Measurements from ENCODE around the gene SMURF2. TPM values are rescaled to one million over a fixed set of nuclear protein-coding genes. Genes with fewer than 3 reads are reported as not detected.

The SMURF2 gene
- total RNA-seq, 6 experiments from 2014 or later: 2.5 to 6.8 (median 4.0) TPM

DNA sequence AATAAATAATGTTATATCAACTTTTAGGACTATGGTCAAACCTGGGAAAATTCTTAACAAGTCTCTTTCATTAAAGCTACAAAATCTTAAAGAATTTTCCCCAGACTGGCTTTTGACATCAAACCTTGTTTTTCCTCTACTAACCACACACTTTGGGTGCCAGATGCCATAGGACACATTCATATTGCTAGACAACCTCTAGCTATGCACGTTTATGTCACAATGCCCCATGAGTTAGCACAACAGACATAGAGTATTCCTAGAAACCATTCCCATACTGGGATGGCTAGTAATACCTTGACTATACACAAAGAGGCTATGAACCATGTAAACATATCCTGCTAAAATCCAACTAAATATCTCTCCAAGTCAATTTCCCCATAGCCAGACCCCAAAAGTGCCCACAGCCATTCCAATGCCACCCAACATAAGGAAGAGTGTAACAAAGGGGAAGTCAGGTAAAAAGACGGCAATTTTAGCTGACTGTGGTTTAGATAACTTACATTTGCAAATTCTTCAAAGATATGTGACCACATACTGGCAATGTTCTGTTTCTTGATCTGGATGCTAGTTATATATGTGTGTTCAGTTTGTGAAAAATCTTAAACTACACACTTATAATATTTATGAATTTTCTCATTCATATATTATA lies 23.4 kb downstream of the SMURF2 start:
- no peak for TF ChIP-seq POLR2A (IDR thresholded peaks at IDR 0.05)
- TF ChIP-seq, protein P1, sequence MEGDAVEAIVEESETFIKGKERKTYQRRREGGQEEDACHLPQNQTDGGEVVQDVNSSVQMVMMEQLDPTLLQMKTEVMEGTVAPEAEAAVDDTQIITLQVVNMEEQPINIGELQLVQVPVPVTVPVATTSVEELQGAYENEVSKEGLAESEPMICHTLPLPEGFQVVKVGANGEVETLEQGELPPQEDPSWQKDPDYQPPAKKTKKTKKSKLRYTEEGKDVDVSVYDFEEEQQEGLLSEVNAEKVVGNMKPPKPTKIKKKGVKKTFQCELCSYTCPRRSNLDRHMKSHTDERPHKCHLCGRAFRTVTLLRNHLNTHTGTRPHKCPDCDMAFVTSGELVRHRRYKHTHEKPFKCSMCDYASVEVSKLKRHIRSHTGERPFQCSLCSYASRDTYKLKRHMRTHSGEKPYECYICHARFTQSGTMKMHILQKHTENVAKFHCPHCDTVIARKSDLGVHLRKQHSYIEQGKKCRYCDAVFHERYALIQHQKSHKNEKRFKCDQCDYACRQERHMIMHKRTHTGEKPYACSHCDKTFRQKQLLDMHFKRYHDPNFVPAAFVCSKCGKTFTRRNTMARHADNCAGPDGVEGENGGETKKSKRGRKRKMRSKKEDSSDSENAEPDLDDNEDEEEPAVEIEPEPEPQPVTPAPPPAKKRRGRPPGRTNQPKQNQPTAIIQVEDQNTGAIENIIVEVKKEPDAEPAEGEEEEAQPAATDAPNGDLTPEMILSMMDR (IDR thresholded peaks at IDR 0.05): no peak
- no peak for ATAC-seq
- 66% methylated on average over 2 of the region's 2 CpGs for WGBS (ENCODE audit: insufficient coverage, low coverage, low lambda C conversion rate, missing lambda C conversion rate)
- Histone ChIP-seq H3K9me3 (no peaks in the 10 kb centered on the region), H3K36me3 (peaks cover 0 to 2% (median 0%) of the 10 kb centered on the region in 4 donors), H3K27me3 (no peaks in the 10 kb centered on the region), H3K4me1 (no peaks in the 10 kb centered on the region), H3K4me3 (no peak overlapping the region), H3K27ac (no peak overlapping the region)
- no peak for DNase-seq
- intact Hi-C loops (cut with DNase I): no loop called here

DNA sequence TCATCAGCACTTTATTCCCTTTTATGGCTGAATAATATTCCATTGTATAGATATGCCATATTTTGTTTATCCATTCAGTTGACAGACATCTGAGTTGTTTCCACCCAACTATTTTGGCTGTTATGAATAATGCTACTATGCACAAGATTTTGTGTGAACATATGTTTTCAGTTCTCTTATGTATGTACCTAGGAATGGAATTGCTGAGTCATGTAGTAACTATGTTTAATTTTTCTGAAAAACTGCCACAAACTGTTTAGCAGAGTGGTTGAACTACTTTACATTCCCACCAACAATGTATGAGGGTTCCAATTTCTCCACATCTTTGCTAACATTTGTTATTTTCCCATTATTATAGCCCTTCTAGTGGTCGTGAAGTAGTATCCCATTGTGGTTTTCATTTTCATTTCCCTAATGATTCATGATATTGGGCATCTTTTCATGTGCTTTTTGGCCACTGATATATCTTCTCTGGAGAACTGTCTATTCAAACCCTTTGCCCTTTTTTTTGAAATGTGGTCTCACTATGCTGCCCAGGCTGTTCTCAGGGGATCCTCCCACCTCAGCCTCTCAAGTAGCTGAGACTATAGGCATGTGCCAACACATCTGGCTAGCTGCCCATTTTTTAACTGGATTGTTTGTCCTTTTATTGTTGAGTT lies 26.3 kb downstream of the SMURF2 start:
- DNase-seq (no peak), ATAC-seq (no peak)
- Histone ChIP-seq H3K36me3 (peaks cover 0 to 2% (median 0%) of the 10 kb centered on the region in 4 donors), H3K4me3 (no peak overlapping the region), H3K9me3 (no peaks in the 10 kb centered on the region), H3K27ac (no peak overlapping the region), H3K27me3 (no peaks in the 10 kb centered on the region), H3K4me1 (no peaks in the 10 kb centered on the region)
- intact Hi-C loops (cut with DNase I): no loop called here
- no peak for TF ChIP-seq POLR2A (IDR thresholded peaks at IDR 0.05)
- TF ChIP-seq, protein P1 (IDR thresholded peaks at IDR 0.05): no peak
- WGBS (ENCODE audit: insufficient coverage, low coverage, low lambda C conversion rate, missing lambda C conversion rate): 30% methylated on average over 1 of the region's 1 CpG

DNA sequence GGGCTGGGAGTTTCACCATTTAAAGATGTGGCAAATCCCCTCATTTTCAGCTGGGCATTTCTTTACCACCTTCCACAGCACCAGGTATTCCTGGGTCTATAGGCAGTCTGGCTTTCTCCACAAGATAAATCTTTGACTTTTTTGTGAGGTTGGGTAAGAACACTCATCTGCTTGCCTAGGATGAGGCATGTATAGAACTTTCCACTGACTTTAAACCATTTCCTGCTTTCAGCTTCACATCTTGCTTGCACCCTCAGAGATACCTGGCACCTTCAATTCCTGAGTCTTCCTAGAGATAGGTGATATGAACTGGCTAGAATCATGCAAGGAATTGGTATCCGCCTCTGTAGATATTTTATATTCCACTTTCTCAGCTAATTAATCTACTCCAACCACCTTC lies 27.9 kb downstream of the SMURF2 start:
- WGBS (ENCODE audit: insufficient coverage, low coverage, low lambda C conversion rate, missing lambda C conversion rate): 86% methylated on average over 1 of the region's 1 CpG
- ATAC-seq (no peak), DNase-seq (no peak)
- intact Hi-C loops (cut with DNase I): no loop called here
- Histone ChIP-seq H3K4me1 (no peaks in the 10 kb centered on the region), H3K36me3 (peaks cover 0 to under 1% (median 0%) of the 10 kb centered on the region in 4 donors), H3K27me3 (no peaks in the 10 kb centered on the region), H3K9me3 (no peaks in the 10 kb centered on the region), H3K27ac (no peak overlapping the region), H3K4me3 (no peak overlapping the region)
- no peak for TF ChIP-seq POLR2A (IDR thresholded peaks at IDR 0.05)
- TF ChIP-seq, protein P1 (IDR thresholded peaks at IDR 0.05): no peak

DNA sequence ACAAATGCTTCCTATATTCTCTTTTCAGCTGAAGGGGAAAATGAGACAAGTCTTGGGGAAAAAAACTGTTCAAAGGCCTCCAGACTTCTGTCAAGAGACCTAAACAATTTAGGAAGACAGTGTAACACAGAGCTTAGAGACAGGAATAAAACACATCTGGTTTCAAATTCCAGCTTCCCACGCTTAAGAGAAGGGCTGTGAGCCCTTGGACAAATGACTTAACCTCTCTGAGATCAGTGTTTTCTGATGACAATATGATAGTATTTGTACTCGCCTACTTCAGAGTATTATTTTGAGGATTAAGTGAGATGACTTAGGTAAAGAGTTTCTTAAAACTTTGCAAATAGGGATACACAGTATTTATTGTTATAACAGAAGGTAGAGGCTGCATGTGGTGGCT lies 29.5 kb downstream of the SMURF2 start:
- intact Hi-C loops (cut with DNase I): no loop called here
- TF ChIP-seq, protein P1 (IDR thresholded peaks at IDR 0.05): no peak
- TF ChIP-seq POLR2A (IDR thresholded peaks at IDR 0.05): no peak
- H3K4me3 ChIP-seq: no peak overlapping the region
- no peak overlapping the region for H3K27ac ChIP-seq
- no peak for ATAC-seq
- peaks cover 0 to 4% (median 0%) of the 10 kb centered on the region in 4 donors for H3K4me1 ChIP-seq
- H3K36me3 ChIP-seq: no peaks in the 10 kb centered on the region
- DNase-seq: no peak
- WGBS (ENCODE audit: insufficient coverage, low coverage, low lambda C conversion rate, missing lambda C conversion rate): 64% methylated on average over 2 of the region's 2 CpGs
- H3K27me3 ChIP-seq: no peaks in the 10 kb centered on the region
- no peaks in the 10 kb centered on the region for H3K9me3 ChIP-seq
